NCI-H1436 treated with DMSO at 0.1 percent for 48 hours (cell line): ENCODE data around the gene ZNF512B.
A peak's percentile ranks its signal among the peaks of the same experiment; 100 is the strongest.
"Not testable (repeated sequence)": the region's sequence is repeated elsewhere in the genome, so short reads cannot be mapped to it uniquely, and the experiment has no call there.

Experiments used
- DNase-seq: peaks from one replicate; lab custom pipeline; 2025; lab: John Stamatoyannopoulos, UW

ZNF512B gene

GRCh38 chr20:63963784-63964301 lies 5.9 kb downstream of the ZNF512B start:
- DNase-seq = no peak

DNA sequence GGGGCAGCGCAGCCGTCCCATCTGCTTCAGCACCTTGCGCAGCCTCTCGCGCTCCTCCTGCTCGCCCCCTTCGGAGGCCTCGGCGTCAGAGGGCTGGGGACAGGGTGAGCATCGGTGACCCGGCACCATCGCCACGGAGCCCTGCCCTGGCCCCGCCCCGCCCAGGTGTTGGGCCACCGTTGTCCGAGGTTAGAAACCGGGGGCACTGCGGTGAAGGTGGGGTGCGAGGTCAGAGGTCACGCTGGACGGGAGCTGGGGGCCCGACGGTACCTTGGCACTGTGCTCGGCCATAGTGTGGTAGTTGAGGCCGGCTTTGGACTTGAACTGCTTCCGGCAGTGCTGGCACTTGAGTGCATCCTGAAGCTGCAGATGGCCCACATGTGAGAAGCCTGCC lies 6.4 kb downstream of the ZNF512B start:
- DNase-seq = no peak

- no peak for DNase-seq
Measured at GRCh38 chr20:63962426-63963347, 7.0 kb downstream of the ZNF512B start.

GRCh38 chr20:63961664-63962425 lies 7.9 kb downstream of the ZNF512B start:
- no peak for DNase-seq

DNA sequence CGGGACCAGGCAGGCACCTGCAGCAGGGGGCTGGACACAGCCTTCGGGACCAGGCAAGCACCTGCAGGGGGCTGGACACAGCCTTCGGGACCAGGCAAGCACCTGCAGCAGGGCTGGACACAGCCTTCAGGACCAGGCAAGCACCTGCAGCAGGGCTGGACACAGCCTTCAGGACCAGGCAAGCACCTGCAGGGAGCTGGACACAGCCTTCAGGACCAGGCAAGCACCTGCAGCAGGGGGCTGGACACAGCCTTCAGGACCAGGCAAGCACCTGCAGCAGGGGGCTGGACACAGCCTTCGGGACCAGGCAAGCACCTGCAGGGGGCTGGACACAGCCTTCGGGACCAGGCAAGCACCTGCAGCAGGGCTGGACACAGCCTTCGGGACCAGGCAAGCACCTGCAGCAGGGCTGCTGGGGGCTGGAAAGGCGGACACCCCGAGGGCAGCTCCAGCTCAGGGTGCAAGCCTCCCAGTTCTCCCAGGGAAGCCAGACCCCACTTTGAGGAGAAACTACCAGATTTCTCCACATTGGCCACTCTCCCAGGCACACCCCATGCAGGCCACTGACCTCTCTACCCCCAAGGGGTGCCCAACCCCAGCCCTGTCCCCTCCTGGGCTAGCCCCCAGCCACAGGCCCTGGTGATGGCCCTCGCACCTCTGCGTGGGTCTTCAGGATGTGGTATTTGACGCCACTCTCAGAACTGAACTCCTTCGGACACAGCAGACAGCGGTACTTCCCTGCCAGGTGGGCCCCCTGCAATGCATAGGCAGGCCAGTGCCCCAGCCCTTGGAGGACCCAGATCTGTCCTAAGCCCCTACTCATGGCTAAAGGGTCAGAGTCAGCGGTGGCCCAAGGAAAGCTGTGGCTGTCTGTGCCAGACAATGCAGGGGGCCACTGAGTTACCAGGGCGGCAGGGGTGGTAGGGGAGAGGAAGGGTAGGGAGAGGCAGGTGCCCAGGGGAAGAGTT lies 8.8 kb downstream of the ZNF512B start:
- DNase-seq = not testable (repeated sequence)

- no peak for DNase-seq
Measured at GRCh38 chr20:63959699-63960075, 10.0 kb downstream of the ZNF512B start.

GRCh38 chr20:63958964-63959698 lies 10.6 kb downstream of the ZNF512B start:
- DNase-seq = no peak

DNA sequence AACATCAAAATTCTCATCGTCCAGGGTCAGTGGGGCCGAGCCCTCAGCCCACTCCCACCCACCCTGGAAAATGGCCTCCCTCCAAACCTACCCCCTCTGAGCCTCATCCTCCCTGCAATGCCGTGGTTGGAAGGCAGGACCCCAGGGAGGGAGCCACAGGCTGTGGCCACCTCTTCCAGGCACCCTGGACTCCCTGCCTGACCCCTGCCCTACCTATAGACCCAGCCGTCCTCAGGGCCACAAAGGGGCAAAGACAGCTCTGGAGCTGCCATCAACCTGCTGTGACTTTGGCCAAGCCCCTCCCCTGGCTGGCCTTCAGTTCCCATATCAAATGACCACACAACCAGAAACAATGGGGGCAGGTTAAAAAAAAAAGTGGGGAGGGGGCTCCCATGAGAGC lies 11.3 kb downstream of the ZNF512B start:
- DNase-seq = no peak

DNA sequence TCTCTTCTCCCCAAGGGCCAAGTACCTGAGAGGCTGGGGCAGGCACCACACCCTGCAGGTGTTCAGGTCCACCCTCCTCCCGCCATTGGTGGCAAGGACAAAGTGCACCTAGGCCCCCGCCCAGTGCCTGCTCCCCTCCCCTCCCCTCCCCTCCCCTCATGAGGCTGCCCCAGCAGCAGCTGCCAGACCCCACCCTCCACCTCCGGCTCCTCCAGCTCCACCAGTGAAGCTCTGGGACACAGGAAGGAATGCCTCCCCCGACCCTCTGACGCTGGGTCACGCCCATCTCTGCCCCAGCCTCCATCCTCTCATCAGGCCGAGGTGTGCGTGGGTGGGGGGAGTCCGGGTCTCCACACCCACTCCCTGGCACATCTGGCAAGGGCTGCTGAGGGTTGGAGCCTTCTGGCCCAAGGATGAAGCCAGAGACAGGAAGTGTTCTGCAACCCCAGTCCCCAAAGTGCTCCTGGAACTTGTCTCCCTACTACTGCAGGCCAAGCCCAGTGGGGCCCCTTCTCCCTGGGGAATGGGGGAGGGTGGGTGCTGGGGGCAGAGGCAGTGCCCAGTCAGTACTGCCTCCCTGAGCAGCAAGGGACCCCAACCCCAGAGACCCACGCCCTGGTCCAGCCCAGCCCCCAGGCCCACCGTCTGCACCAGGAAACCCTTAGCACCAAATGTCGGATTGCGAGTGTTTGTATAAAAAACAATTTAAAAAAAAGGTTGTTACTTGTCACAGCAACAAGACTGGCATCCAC lies 11.9 kb downstream of the ZNF512B start:
- DNase-seq = no peak

DNA sequence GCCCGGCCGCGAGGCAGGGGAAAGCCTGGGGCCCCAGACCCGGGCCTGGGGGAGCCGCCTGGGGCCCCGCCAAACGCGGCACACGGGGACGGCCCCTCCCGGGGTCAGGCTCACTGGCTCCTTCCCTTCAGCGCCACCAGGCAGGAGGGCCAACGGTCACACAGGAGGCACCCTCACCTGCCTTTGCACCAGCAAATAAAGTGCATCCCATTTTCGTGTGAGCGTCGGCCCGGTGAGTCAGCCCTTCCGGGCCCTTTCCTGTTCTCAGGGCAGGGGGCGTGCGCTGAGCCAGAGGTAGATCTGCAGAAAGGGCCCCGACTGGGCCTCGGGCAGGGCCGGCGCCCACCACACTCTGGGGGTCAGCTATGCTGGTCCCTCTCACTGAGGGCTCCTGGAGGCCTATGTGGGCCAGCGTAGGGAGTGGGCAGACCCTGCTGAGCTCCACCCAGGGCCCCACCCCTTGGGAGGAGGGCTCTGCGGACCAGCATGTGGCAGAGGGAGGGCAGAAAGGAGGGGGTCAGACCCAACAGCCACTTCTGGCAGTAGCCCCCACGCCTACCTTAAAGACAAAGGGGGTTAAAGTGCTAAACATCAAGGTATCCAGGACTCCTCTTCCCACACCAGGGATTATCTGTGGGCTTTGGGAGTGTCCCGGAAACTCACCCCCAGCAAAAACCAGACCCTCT lies 12.6 kb downstream of the ZNF512B start:
- peak; percentile 47 for DNase-seq

GRCh38 chr20:63956664-63957003 lies 13.1 kb downstream of the ZNF512B start:
- no peak for DNase-seq

DNA sequence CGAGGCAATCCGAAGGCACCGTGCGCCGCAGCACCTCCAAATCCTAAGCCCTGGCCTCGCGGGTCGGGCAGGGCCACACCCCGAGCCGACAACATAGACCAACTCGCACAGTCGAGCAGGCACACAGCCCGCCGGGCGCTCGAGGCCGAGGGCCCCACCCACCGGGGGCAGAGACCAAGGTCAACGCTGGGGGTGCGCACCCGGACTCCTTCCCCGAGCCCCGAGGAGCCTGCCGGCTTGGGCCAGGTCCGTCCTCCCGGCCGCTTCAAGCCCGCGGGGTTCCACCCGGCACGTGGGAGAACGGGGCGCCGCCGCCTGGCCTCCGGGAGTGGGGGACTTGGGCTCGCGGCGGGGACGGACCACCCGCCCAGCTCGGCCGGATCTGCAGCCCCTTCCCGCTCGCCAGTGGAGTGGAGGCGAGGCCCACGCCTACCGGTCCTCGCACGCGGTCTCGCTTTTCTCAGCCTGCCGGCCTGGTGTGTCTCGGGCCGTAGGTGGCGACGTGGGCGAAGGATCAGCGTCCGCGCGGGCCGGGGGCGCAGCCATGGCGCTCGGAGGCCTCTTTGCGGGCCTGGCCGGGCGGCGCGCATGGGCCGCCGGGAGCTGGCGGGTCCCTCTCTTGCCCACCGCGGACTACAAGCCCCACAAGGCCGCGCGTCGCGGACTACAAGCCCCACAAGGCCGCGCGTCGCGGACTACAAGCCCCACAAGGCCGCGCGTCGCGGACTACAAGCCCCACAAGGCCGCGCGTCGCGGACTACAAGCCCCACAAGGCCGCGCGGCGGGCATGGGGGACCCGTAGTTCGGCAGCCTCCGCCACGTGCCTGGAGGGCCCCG lies 13.7 kb downstream of the ZNF512B start, which contains the start of gene UCKL1:
Gene UCKL1 (minus strand): TSS at position 590 of the 837 bp plus-strand sequence. CDS start 44 bp downstream, at position 546.
- DNase-seq = peak; percentile 59

DNA sequence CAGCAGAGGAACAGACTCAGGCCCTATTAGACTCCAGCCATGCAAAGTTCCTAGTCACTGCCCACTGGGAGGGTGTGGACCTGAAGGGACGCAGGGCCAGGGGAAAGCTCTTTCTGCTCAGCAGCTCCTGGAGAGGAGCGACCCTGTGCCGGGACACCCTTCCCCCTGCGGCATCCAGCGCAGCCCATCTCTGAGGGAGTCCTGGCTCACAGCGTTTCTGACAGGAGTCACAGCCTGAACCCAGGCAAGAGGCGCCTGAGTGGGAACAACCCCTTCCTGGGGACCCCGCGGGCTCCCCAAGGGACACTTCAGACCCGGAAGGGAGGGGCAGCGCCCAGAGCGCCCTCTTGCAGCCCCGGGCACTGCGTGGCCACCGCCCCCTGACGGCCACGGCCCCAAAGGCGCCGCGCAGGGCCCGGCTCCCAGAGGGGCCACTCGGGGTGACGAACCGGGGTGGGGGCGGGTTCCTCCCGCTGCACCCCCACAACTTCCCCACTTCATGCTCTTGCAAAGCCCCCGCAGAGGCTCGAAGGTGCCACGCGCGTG lies 14.4 kb downstream of the ZNF512B start:
- no peak for DNase-seq

DNA sequence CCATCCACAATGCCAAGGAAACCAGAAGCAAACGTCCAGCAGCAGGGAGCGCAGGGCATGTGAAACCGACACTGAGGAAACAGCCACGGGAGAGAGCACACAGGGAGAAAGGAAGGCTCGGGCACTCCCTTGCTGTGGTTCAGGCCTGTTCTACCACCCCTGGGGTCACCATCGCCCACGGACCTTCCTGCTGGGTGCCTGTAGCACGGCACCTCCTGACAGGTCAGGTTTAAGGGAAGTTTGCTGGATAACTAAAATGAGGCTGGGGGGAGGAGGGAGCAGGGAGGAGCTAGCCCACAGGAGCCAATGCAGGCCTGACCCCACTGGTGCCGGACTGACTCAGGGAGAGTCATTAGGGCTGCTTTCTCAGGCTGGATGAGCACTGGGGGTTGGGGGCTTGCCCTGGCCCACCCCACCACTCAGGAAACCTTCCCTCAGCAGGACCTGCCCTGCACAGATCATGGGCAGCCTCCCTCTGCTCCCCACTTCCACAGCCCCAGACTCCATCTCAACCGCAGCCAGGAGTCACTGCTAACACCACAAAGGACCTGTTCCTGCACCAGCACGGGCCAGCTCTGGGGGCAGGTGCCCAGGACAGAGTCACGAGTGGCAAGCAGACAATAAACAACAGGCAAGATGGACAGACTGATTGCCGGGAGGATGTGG lies 15.8 kb downstream of the ZNF512B start:
- DNase-seq = no peak

GRCh38 chr20:63952769-63953168 lies 17.0 kb downstream of the ZNF512B start:
- no peak for DNase-seq

DNA sequence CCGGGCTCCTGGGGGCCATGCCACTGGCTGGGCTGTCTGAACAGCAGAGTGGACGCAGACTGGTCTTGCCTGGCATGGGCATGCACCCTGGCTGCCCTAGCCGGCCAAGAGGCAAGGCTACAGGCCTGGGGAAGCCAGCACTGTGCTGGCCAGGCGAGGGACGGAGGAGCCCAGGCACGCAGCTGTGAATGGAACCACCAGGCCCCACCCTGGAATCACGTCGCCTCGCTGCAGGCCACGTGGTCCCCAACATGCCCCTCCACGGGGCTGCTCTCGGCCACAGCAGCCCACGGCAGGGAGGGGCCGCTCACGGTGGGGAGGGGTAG lies 17.6 kb downstream of the ZNF512B start:
- DNase-seq = no peak

GRCh38 chr20:63951398-63952209 lies 18.1 kb downstream of the ZNF512B start:
- DNase-seq = no peak
